H1 (cell line): Measurements from ENCODE around the gene PIK3R3. TPM values are rescaled to one million over a fixed set of nuclear protein-coding genes. Genes with fewer than 3 reads are reported as not detected.

Experiments
- CTCF ChIA-PET: fragments of 300-600 bp; sonication (Branson Sonifier 250); formaldehyde crosslinking; loops from one replicate; lab custom pipeline; 2021; ENCODE audit not compliant: partially characterized antibody; lab: Charles Lee
- POLR2A ChIA-PET: fragments of 300-600 bp; sonication (Branson Sonifier 250); formaldehyde crosslinking; loops from one replicate; lab custom pipeline; 2021; ENCODE audit warnings: inconsistent platforms; ENCODE audit not compliant: partially characterized antibody; lab: Charles Lee
- DNase-seq, 2 experiments: peaks; one replicate each; pipeline versions ENCODE4 v3.0.0 to v3.0.0-alpha.2; 2010 to 2022; ENCODE audit warnings: low spot score in 2 of 2, low read depth in 1 of 2, mixed read lengths in 1 of 2
- FAIRE-seq: peaks from 2 replicates; lab custom pipeline; 2011; peaks lifted over from hg19 to GRCh38; lab: Jason Lieb, UNC
- H2AFZ ChIP-seq: 2 replicates; pipeline ENCODE4 v1.8.1; 2012; ENCODE audit warnings: low read length, inconsistent platforms
- H2AK5ac ChIP-seq: 2 replicates; pipeline ENCODE4 v1.6.1; 2013; ENCODE audit warnings: low read depth, low read length
- H2BK120ac ChIP-seq: replicated peaks from 2 replicates; pipeline ENCODE3; 2013; ENCODE audit warnings: low read depth, low read length, inconsistent platforms
- H2BK12ac ChIP-seq: 2 replicates; pipeline ENCODE4 v1.6.1; 2013; ENCODE audit warnings: low read depth, low read length
- H2BK15ac ChIP-seq: 2 replicates; pipeline ENCODE4 v1.6.1; 2013; ENCODE audit warnings: low read length
- H2BK20ac ChIP-seq: 2 replicates; pipeline ENCODE4 v1.6.1; 2013; ENCODE audit warnings: low read length
- H2BK5ac ChIP-seq: 2 replicates; pipeline ENCODE4 v1.6.1; 2013; ENCODE audit warnings: low read depth, low read length
- H3K14ac ChIP-seq: 2 replicates; pipeline ENCODE4 v1.6.1; 2013; ENCODE audit warnings: inconsistent platforms; ENCODE audit not compliant: insufficient read length
- H3K18ac ChIP-seq: 2 replicates; pipeline ENCODE4 v1.6.1; 2013; ENCODE audit warnings: low read length; ENCODE audit errors: extremely low read depth
- H3K23ac ChIP-seq: 2 replicates; pipeline ENCODE4 v1.6.1; 2013; ENCODE audit warnings: inconsistent platforms; ENCODE audit not compliant: insufficient read length
- H3K23me2 ChIP-seq: 2 replicates; pipeline ENCODE4 v1.6.1; 2013; ENCODE audit warnings: low read depth, low read length
- H3K27ac ChIP-seq: 2 replicates; pipeline ENCODE4 v1.6.1; 2011; ENCODE audit warnings: low read depth, low read length, inconsistent platforms
- H3K27me3 ChIP-seq, 4 experiments: replicated peaks in 1 of 4; 1 replicate in 1 of 4; 2 replicates in 3 of 4; pipeline versions ENCODE4 v1.6.1 to v1.8.1; 2011 to 2013; ENCODE audit warnings: low read length in 3 of 4, mild to moderate bottlenecking in 3 of 4, inconsistent platforms in 2 of 4, mixed read lengths in 2 of 4, moderate library complexity in 1 of 4; ENCODE audit not compliant: control insufficient read depth in 3 of 4, insufficient read depth in 3 of 4; ENCODE audit errors: extremely low read depth in 1 of 4
- H3K36me3 ChIP-seq, 4 experiments: 2 replicates each; pipeline versions ENCODE4 v1.6.1 to v1.8.1; 2011 to 2013; ENCODE audit warnings: mild to moderate bottlenecking in 4 of 4, low read length in 3 of 4, moderate library complexity in 2 of 4, control low read depth in 1 of 4, inconsistent platforms in 1 of 4; ENCODE audit not compliant: insufficient read depth in 4 of 4, control insufficient read depth in 2 of 4
- H3K4ac ChIP-seq: replicated peaks from 2 replicates; pipeline ENCODE3; 2013; ENCODE audit warnings: low read length, low read depth, mixed read lengths, inconsistent platforms; ENCODE audit not compliant: insufficient read length
- H3K4me1 ChIP-seq, 4 experiments: replicated peaks in 1 of 4; 1 replicate in 1 of 4; 2 replicates in 3 of 4; pipeline versions ENCODE4 v1.6.1 to v1.8.1; 2011 to 2013; ENCODE audit warnings: low read length in 3 of 4, inconsistent platforms in 2 of 4, mixed read lengths in 1 of 4; ENCODE audit not compliant: insufficient read depth in 4 of 4, control insufficient read depth in 3 of 4
- H3K4me2 ChIP-seq, 2 experiments: 2 replicates each; pipeline versions ENCODE4 v1.6.1 to v1.8.1; 2011 to 2013; ENCODE audit warnings: low read depth in 2 of 2, low read length in 2 of 2, control low read depth in 1 of 2, inconsistent platforms in 1 of 2, mild to moderate bottlenecking in 1 of 2; ENCODE audit not compliant: insufficient read depth in 1 of 2
- H3K4me3 ChIP-seq, 4 experiments: fragments of 200-600, 300-600 bp in 1 of 4; sonication (generic), shearing (Covaris generic), sonication (Bioruptor Twin) in 1 of 4; 2 replicates each; pipeline versions ENCODE4 v1.5.1 to v1.8.1; 2011 to 2016; ENCODE audit warnings: low read length in 4 of 4, low read depth in 3 of 4, control low read depth in 2 of 4, inconsistent platforms in 2 of 4, mild to moderate bottlenecking in 2 of 4, mixed read lengths in 1 of 4, moderate library complexity in 1 of 4; ENCODE audit not compliant: insufficient read depth in 2 of 4; ENCODE audit errors: extremely low read depth in 1 of 4
- H3K56ac ChIP-seq: replicated peaks from 2 replicates; pipeline ENCODE3; 2013; ENCODE audit warnings: low read depth, mild to moderate bottlenecking, mixed read lengths, low read length, inconsistent platforms; ENCODE audit not compliant: insufficient read length
- H3K79me1 ChIP-seq: 2 replicates; pipeline ENCODE4 v1.6.1; 2013; ENCODE audit warnings: low read depth, low read length, control low read depth
- H3K79me2 ChIP-seq, 2 experiments: 2 replicates each; pipeline versions ENCODE4 v1.6.1 to v1.8.1; 2012 to 2013; ENCODE audit warnings: low read length in 2 of 2, mild to moderate bottlenecking in 2 of 2, inconsistent platforms in 1 of 2; ENCODE audit not compliant: insufficient read depth in 2 of 2, control insufficient read depth in 1 of 2
- H3K9ac ChIP-seq, 4 experiments: replicated peaks in 1 of 4; 1 replicate in 1 of 4; 2 replicates in 3 of 4; pipeline versions ENCODE4 v1.6.1 to v1.8.1; 2011 to 2013; ENCODE audit warnings: low read depth in 3 of 4, low read length in 3 of 4, control low read depth in 2 of 4, mild to moderate bottlenecking in 2 of 4, moderate library complexity in 2 of 4, inconsistent platforms in 1 of 4; ENCODE audit errors: extremely low read depth in 1 of 4
- H3K9me3 ChIP-seq, 2 experiments: 2 replicates each; pipeline versions ENCODE4 v1.6.1 to v1.8.1; 2012 to 2013; ENCODE audit warnings: mild to moderate bottlenecking in 2 of 2, moderate library complexity in 2 of 2, control low read depth in 1 of 2, inconsistent platforms in 1 of 2, low read depth in 1 of 2, low read length in 1 of 2, mixed read lengths in 1 of 2; ENCODE audit not compliant: insufficient read depth in 2 of 2
- H4K20me1 ChIP-seq, 2 experiments: replicated peaks in 1 of 2; 2 replicates each; pipeline versions ENCODE3 to v1.8.1; 2011 to 2013; ENCODE audit warnings: inconsistent platforms in 2 of 2, low read length in 2 of 2, mild to moderate bottlenecking in 1 of 2; ENCODE audit not compliant: insufficient read depth in 2 of 2, control insufficient read depth in 1 of 2
- H4K5ac ChIP-seq: 2 replicates; pipeline ENCODE4 v1.6.1; 2013; ENCODE audit warnings: low read length, low read depth, mixed read lengths, inconsistent platforms; ENCODE audit not compliant: insufficient read length
- H4K8ac ChIP-seq: 2 replicates; pipeline ENCODE4 v1.8.0; 2013; ENCODE audit warnings: mild to moderate bottlenecking, moderate library complexity, low read length, inconsistent platforms; ENCODE audit not compliant: insufficient read depth; ENCODE audit errors: extremely low read depth
- H4K91ac ChIP-seq: replicated peaks from 2 replicates; pipeline ENCODE3; 2013; ENCODE audit warnings: low read length, mixed read lengths, inconsistent platforms; ENCODE audit not compliant: insufficient read length
- CEBPB ChIP-seq: IDR thresholded peaks from 2 replicates; pipeline ENCODE4 v1.6.1; 2012; ENCODE audit warnings: low read depth, low read length
- POU5F1 ChIP-seq: IDR thresholded peaks from 2 replicates; pipeline ENCODE4 v1.6.1; 2011; ENCODE audit warnings: low read depth, mild to moderate bottlenecking, low read length, moderate library complexity
- SUZ12 ChIP-seq: fragments of 200-600 bp; sonication (generic); IDR thresholded peaks from 2 replicates; pipeline ENCODE4 v1.6.1; 2012; ENCODE audit warnings: mild to moderate bottlenecking, inconsistent platforms, low read length, moderate library complexity, mixed read lengths
- WGBS, 2 experiments: shearing (Covaris generic) in 1 of 2; methylation state at CpG; one replicate each; pipeline versions ENCODE4 v1.1.6 to v1.1.7; 2013 to 2015; ENCODE audit warnings: low lambda C conversion rate in 2 of 2, mixed read lengths in 2 of 2, inconsistent platforms in 1 of 2, low coverage in 1 of 2, missing lambda C conversion rate in 1 of 2; ENCODE audit not compliant: insufficient replicate concordance in 2 of 2, insufficient coverage in 1 of 2, insufficient read length in 1 of 2; ENCODE audit errors: extremely low coverage in 1 of 2, missing lambda C conversion rate in 1 of 2; 5-methylcytosine and 5-hydroxymethylcytosine counted together
- polyA plus RNA-seq, 7 experiments: library from polyadenylated mRNA; depleted of rRNA in 3 of 7; stranded (reverse) in 5 of 7; unstranded in 2 of 7; fragments of >200 nt in 5 of 7; fragments of 200-250 nt in 2 of 7; gene quantifications; 1 replicate in 5 of 7; 2 replicates in 1 of 7; 4 replicates in 1 of 7; pipeline versions ENCODE4 v1.2.1 to v1.2.3, GENCODE V29; 2011 to 2013; ENCODE audit warnings: missing spikeins in 2 of 7, mixed read lengths in 2 of 7
- total RNA-seq: library from RNA; stranded (reverse); fragmentation: NEBNext Ultra II Directional; extraction: Animal tissue kit (Norgen Biotek cat#: 25700); gene quantifications from 2 replicates; pipeline ENCODE4 v1.2.1, GENCODE V29; 2021

The PIK3R3 gene
- total and polyA plus RNA-seq, 2 of the 8 experiments (the other 6 are each of a cell fraction or from before 2014, with no cell fraction given), result 5.3 to 13.6 TPM

DNA sequence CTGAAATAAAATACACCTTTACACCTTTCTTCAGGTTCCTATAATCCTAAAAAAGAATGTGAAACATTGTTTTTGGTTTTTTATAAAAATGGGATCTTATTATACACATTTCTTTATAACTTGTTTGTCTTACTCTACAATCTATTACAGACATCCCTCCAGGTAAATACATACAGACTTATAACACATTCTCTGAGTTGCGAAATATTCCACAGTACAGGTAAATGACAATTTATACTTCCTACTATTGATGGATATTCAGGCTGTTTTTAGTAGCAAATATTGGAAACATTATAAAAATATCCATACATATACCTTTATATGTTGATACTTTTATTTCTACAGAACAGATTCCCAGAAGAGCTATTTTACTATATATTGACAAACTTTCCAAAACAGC is 20.3 kb downstream of the PIK3R3 start:
- Histone ChIP-seq H3K4ac (no peak overlapping the region), H3K4me1 (peaks cover 0 to 3% (median 1%) of the 10 kb centered on the region in 4 experiments; a peak in 4 of 7 replicates), H3K18ac (no peak overlapping the region), H2BK20ac (no peak overlapping the region), H3K79me2 (no peaks in the 10 kb centered on the region), H2AFZ (no peak overlapping the region), H3K9me3 (no peaks in the 10 kb centered on the region), H3K79me1 (no peaks in the 10 kb centered on the region; the same call in 1 of the 2 replicates), H3K56ac (no peak overlapping the region), H3K27me3 (no peaks in the 10 kb centered on the region), H3K23ac (no peak overlapping the region), H2BK15ac (no peak overlapping the region), H3K36me3 (no peaks in the 10 kb centered on the region), H3K9ac (no peak overlapping the region), H3K4me3 (no peak overlapping the region), H2BK5ac (no peak overlapping the region), H4K5ac (no peak overlapping the region), H2AK5ac (no peak overlapping the region), H4K91ac (no peak overlapping the region), H3K4me2 (no peak overlapping the region), H3K14ac (no peak overlapping the region), H2BK12ac (no peak overlapping the region), H4K8ac (no peak overlapping the region), H3K23me2 (no peaks in the 10 kb centered on the region; the same call in 1 of the 2 replicates), H2BK120ac (no peak overlapping the region), H3K27ac (no peak overlapping the region), H4K20me1 (peaks cover 0 to 2% of the 10 kb centered on the region in 2 experiments)
- ChIA-PET POLR2A (interaction anchor here (1.8 kb wide), 1 partner anchor 20 kb away, joined by 5 read pairs; the partner anchor contains the start of gene PIK3R3), CTCF (no interaction called here)
- 100% methylated on average over 1 of the region's 1 CpG; no CpG with 5 or more reads in 1 of the 2 experiments for WGBS, 2 experiments
- no peak for TF ChIP-seq POU5F1
- no peak for TF ChIP-seq SUZ12
- peak; percentile 54; the same call in 1 of the 2 replicates for TF ChIP-seq CEBPB
- FAIRE-seq (no peak), DNase-seq (no peak)
